Naive thymus-derived CD4-positive, alpha-beta T cell (primary cell): ENCODE data around the gene PEX10. TPM values are rescaled to one million over a fixed set of nuclear protein-coding genes. Genes with fewer than 3 reads are reported as not detected.

ENCODE experiments used
- ATAC-seq: fragments of 150-1000 bp; cut with Tn5 transposase; 2 replicates; pipeline ENCODE4 v1.10.0; 2021; ENCODE audit warnings: mild to moderate bottlenecking, moderate library complexity
- CTCF ChIA-PET: fragments of 350-600 bp; sonication (Branson Sonifier 250); formaldehyde crosslinking; loops from one replicate; lab custom pipeline; 2021; ENCODE audit warnings: antibody characterized with exemption; lab: Charles Lee
- POLR2A ChIA-PET: fragments of 350-600 bp; sonication (Branson Sonifier 250); formaldehyde crosslinking; loops from one replicate; lab custom pipeline; 2021; ENCODE audit warnings: antibody characterized with exemption, inconsistent platforms; lab: Charles Lee
- DNase-seq, 9 donors: peaks; one replicate each; pipeline versions ENCODE4 v3.0.0 to v3.0.0-alpha.2; 2020 to 2022; ENCODE audit warnings: mixed read lengths in 1 of 9
- H3K27ac ChIP-seq: one replicate; pipeline ENCODE4 v1.7.0; 2013; ENCODE audit warnings: mild to moderate bottlenecking, low read depth, low read length, moderate library complexity
- H3K27me3 ChIP-seq, 2 donors: one replicate each; pipeline ENCODE4 v1.7.0; 2013; ENCODE audit warnings: low read length in 2 of 2, mild to moderate bottlenecking in 2 of 2, moderate library complexity in 2 of 2; ENCODE audit not compliant: control insufficient read depth in 2 of 2, insufficient read depth in 2 of 2
- H3K36me3 ChIP-seq, 3 experiments: 1 replicate in 2 of 3; 2 replicates in 1 of 3; pipeline ENCODE4 v1.7.0; 2013; ENCODE audit warnings: low read length in 3 of 3, mild to moderate bottlenecking in 3 of 3, moderate library complexity in 1 of 3; ENCODE audit not compliant: insufficient read depth in 3 of 3, control insufficient read depth in 2 of 3
- H3K4me1 ChIP-seq, 2 donors: one replicate each; pipeline ENCODE4 v1.7.0; 2013; ENCODE audit warnings: low read length in 2 of 2, mild to moderate bottlenecking in 2 of 2, moderate library complexity in 1 of 2; ENCODE audit not compliant: control insufficient read depth in 2 of 2, insufficient read depth in 2 of 2
- H3K4me3 ChIP-seq: 2 replicates; pipeline ENCODE4 v1.7.0; 2013; ENCODE audit warnings: mild to moderate bottlenecking, low read length
- H3K9me3 ChIP-seq, 3 experiments: 1 replicate in 2 of 3; 2 replicates in 1 of 3; pipeline ENCODE4 v1.7.0; 2013; ENCODE audit warnings: low read length in 3 of 3; ENCODE audit not compliant: control insufficient read depth in 2 of 3
- H3K27ac Mint-ChIP-seq, 9 donors: one replicate each; pipeline ENCODE4 v1.8.0; 2020 to 2022; ENCODE audit warnings: mixed read lengths in 9 of 9, mild to moderate bottlenecking in 8 of 9, moderate library complexity in 5 of 9, inconsistent platforms in 2 of 9
- H3K27me3 Mint-ChIP-seq, 5 donors: one replicate each; pipeline ENCODE4 v1.8.0; 2021 to 2022; ENCODE audit warnings: mixed read lengths in 5 of 5, mild to moderate bottlenecking in 1 of 5
- H3K36me3 Mint-ChIP-seq, 5 donors: one replicate each; pipeline ENCODE4 v1.8.0; 2020 to 2022; ENCODE audit warnings: mixed read lengths in 5 of 5, mild to moderate bottlenecking in 3 of 5, inconsistent platforms in 1 of 5
- H3K4me1 Mint-ChIP-seq, 7 donors: one replicate each; pipeline ENCODE4 v1.8.0; 2020 to 2022; ENCODE audit warnings: mixed read lengths in 7 of 7, mild to moderate bottlenecking in 3 of 7, inconsistent platforms in 1 of 7
- H3K4me3 Mint-ChIP-seq, 10 donors: one replicate each; pipeline ENCODE4 v1.8.0; 2020 to 2022; ENCODE audit warnings: mild to moderate bottlenecking in 10 of 10, mixed read lengths in 10 of 10, moderate library complexity in 6 of 10, inconsistent platforms in 2 of 10
- H3K9me3 Mint-ChIP-seq, 11 donors: one replicate each; pipeline ENCODE4 v1.8.0; 2020 to 2022; ENCODE audit warnings: mixed read lengths in 11 of 11, mild to moderate bottlenecking in 4 of 11, inconsistent platforms in 1 of 11, moderate library complexity in 1 of 11
- intact Hi-C, 2 donors: fragments of 100-400 bp; cut with micrococcal nuclease; formaldehyde crosslinking; loops; one replicate each; pipeline ENCODE4 v1.15.1; 2023
- polyA plus RNA-seq, 2 donors: library from polyadenylated mRNA; unstranded; fragments of 300-500 nt; fragmentation: Illumina TruSeq; gene quantifications; one replicate each; pipeline ENCODE4 v1.2.3, GENCODE V29; 2021
- total RNA-seq, 6 experiments: library from RNA in 5 of 6; stranded (reverse) in 5 of 6; gene quantifications; 1 replicate in 5 of 6; 2 replicates in 1 of 6; pipeline ENCODE4 v1.2.3 and lab custom pipeline; 2021 to 2026

The PEX10 gene
- total and polyA plus RNA-seq, 7 experiments from 2014 or later = 8.7 to 14.9 (median 11.4) TPM

DNA sequence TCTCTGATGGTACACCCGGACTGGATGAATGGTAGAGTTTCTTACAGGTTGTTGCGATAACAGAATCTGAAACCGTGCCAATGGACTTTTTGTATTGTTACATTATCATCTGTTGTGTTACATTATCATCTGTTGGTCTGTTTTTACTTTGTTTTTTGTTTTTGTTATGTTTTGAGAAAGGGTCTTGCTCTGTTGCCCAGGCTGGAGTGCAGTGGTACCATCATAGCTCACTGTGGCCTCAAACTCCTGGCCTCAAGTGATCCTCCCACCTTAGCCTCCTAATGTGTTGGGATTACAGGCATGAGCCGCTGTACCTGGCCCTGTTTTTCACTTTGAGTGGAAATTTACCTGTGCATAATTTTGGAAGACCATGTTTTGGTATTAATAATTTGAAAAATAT is 10.2 kb upstream of the PEX10 start:
- peaks cover 0 to under 1% of the 10 kb centered on the region in 2 donors for H3K4me1 ChIP-seq
- no peak overlapping the region for H3K27ac Mint-ChIP-seq
- H3K9me3 ChIP-seq = no peaks in the 10 kb centered on the region
- no peaks in the 10 kb centered on the region for H3K36me3 ChIP-seq
- CTCF ChIA-PET = no interaction called here
- no peak overlapping the region for H3K27ac ChIP-seq
- POLR2A ChIA-PET = no interaction called here
- DNase-seq (no peak), ATAC-seq (no peak)
- H3K27me3 Mint-ChIP-seq = no peaks in the 10 kb centered on the region
- H3K4me3 ChIP-seq = no peak overlapping the region
- intact Hi-C loops = no loop called here
- peaks cover 0 to 11% (median 0%) of the 10 kb centered on the region in 11 donors for H3K9me3 Mint-ChIP-seq
- no peak overlapping the region for H3K4me3 Mint-ChIP-seq
- H3K27me3 ChIP-seq = no peaks in the 10 kb centered on the region
- no peaks in the 10 kb centered on the region for H3K36me3 Mint-ChIP-seq
- H3K4me1 Mint-ChIP-seq = peaks cover 0 to 11% (median 3%) of the 10 kb centered on the region in 7 donors

DNA sequence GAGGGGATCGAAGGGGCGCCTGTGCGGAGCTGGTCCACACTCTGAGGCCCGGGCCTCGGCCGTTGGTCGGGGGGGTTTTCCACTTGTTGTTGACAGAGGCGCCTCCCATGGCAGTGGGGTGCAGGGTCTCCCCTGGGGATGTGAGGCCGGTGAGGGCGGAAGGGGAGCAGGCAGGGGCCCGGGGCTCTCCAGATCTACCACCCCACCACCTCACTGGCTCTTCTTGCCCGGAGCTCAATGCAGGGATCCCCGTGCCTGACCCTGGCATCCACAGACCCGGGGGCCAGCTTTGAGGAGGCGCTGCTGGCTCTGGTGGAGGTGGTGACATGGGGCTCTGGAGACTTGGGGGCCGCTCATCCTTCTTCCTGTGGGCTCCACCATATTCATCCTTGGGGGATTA is 7.1 kb upstream of the PEX10 start:
- DNase-seq = no peak
- ATAC-seq = no peak
- no peak overlapping the region for H3K4me3 ChIP-seq
- POLR2A ChIA-PET = interaction anchor here (1.4 kb wide), 1 partner anchor 113 kb away, joined by 3 read pairs; no protein-coding TSS in a partner anchor
- H3K9me3 ChIP-seq = no peaks in the 10 kb centered on the region
- CTCF ChIA-PET = no interaction called here
- H3K4me1 ChIP-seq = peaks cover 20 to 29% of the 10 kb centered on the region in 2 donors
- no peaks in the 10 kb centered on the region for H3K36me3 ChIP-seq
- Mint-ChIP-seq H3K27me3 (no peaks in the 10 kb centered on the region), H3K4me1 (peaks cover 17 to 32% (median 29%) of the 10 kb centered on the region in 7 donors), H3K36me3 (peaks cover 0 to 2% (median 0%) of the 10 kb centered on the region in 5 donors), H3K27ac (no peak overlapping the region), H3K9me3 (peaks cover 0 to 11% (median 0%) of the 10 kb centered on the region in 11 donors), H3K4me3 (peak overlapping the region in 1 of 10 donors; percentile 49)
- H3K27ac ChIP-seq = no peak overlapping the region
- intact Hi-C loops = loop anchor here in 1 of 2 donors (10.0 kb wide), 1 partner anchor 615 kb away; no protein-coding TSS in a partner anchor
- no peaks in the 10 kb centered on the region for H3K27me3 ChIP-seq

DNA sequence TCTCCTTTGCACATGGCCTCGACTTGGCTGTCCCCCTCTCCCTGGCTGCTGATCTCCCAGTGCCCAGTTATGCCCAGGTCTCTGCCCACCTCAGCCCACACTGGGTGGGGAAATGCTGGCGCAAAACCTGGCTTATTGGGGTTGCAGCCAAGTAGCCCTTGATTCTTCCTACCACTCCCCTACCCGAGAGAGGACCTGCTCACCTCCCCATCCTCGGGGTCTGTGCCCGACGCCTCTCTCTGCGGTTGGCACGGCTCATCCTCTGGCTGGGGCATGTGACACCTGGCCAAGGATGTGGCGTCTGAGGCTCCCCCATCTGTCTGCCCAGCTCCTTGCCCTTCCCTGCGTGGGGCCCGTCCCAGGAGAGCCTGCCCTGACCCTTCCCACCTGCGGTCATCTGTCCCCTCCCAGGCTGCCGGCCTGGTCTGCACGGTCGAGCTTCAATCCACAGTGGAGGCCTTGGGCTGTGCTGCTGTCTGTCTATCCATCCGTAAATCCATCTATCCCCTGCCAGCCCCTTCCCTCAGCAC is 6.5 kb upstream of the PEX10 start:
- CTCF ChIA-PET = interaction anchor here (0.9 kb wide), 1 partner anchor 130 kb away, joined by 3 read pairs; no protein-coding TSS in a partner anchor
- ATAC-seq (no peak), DNase-seq (no peak)
- H3K9me3 ChIP-seq = no peaks in the 10 kb centered on the region
- H3K36me3 Mint-ChIP-seq = peaks cover 0 to 2% (median 0%) of the 10 kb centered on the region in 5 donors
- H3K4me3 ChIP-seq = no peak overlapping the region
- H3K27ac ChIP-seq = no peak overlapping the region
- peak overlapping the region in 2 of 9 donors; percentile 11 to 68 for H3K27ac Mint-ChIP-seq
- H3K4me1 Mint-ChIP-seq = peaks cover 23 to 38% (median 35%) of the 10 kb centered on the region in 7 donors
- no peaks in the 10 kb centered on the region for H3K27me3 ChIP-seq
- POLR2A ChIA-PET = interaction anchor here (1.4 to 5.0 kb wide), 2 partner anchors 114 to 129 kb away, joined by 3 to 68 read pairs; no protein-coding TSS in a partner anchor
- peak overlapping the region in 2 of 10 donors; percentile 27 to 49 for H3K4me3 Mint-ChIP-seq
- intact Hi-C loops = loop anchor here in 1 of 2 donors (10.0 kb wide), 1 partner anchor 616 kb away; no protein-coding TSS in a partner anchor
- H3K4me1 ChIP-seq = peaks cover 26 to 35% of the 10 kb centered on the region in 2 donors
- no peaks in the 10 kb centered on the region for H3K36me3 ChIP-seq
- H3K9me3 Mint-ChIP-seq = peaks cover 0 to 9% (median 0%) of the 10 kb centered on the region in 11 donors
- H3K27me3 Mint-ChIP-seq = no peaks in the 10 kb centered on the region

DNA sequence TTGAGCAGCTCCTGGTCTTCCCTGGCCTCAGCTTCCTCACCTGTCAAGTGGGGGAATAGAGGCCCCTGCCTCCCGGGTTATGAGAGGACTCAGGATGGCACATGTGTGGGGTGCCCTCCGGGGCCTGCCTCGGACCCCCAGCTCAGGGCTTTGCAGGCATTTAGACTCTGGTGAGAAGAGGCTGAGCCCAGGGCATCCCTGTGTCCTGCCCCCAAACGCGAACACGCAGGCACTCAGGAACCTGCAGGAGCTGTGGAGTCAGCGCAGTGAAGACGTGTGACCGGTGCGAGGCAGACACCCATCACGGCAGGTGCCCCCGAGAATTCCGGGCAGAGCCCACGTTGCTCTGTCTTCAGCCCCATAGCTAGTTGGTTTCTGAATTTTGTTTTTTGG is 5.5 kb upstream of the PEX10 start:
- H3K9me3 Mint-ChIP-seq = peaks cover 0 to 1% (median 0%) of the 10 kb centered on the region in 11 donors
- no peaks in the 10 kb centered on the region for H3K27me3 Mint-ChIP-seq
- peaks cover 25 to 39% (median 36%) of the 10 kb centered on the region in 7 donors for H3K4me1 Mint-ChIP-seq
- CTCF ChIA-PET = interaction anchor here (0.7 to 2.6 kb wide), 3 partner anchors 106 to 369 kb away, joined by 3 to 13 read pairs (median 3); no protein-coding TSS in a partner anchor
- H3K4me3 ChIP-seq = no peak overlapping the region
- POLR2A ChIA-PET = interaction anchor here (0.8 to 5.0 kb wide), 3 partner anchors 107 to 168 kb away, joined by 3 to 68 read pairs (median 26); partner anchors contain the start of gene PANK4
- H3K36me3 ChIP-seq = no peaks in the 10 kb centered on the region
- H3K36me3 Mint-ChIP-seq = peaks cover 0 to 2% (median 0%) of the 10 kb centered on the region in 5 donors
- H3K4me3 Mint-ChIP-seq = no peak overlapping the region
- DNase-seq (no peak), ATAC-seq (no peak)
- peaks cover 31 to 40% of the 10 kb centered on the region in 2 donors for H3K4me1 ChIP-seq
- intact Hi-C loops = loop anchor here in 1 of 2 donors (10.0 kb wide), 1 partner anchor 617 kb away; no protein-coding TSS in a partner anchor
- H3K9me3 ChIP-seq = no peaks in the 10 kb centered on the region
- no peaks in the 10 kb centered on the region for H3K27me3 ChIP-seq
- peak overlapping the region; percentile 95 for H3K27ac ChIP-seq
- H3K27ac Mint-ChIP-seq = peak overlapping the region in 2 of 9 donors; percentile 2 to 11

DNA sequence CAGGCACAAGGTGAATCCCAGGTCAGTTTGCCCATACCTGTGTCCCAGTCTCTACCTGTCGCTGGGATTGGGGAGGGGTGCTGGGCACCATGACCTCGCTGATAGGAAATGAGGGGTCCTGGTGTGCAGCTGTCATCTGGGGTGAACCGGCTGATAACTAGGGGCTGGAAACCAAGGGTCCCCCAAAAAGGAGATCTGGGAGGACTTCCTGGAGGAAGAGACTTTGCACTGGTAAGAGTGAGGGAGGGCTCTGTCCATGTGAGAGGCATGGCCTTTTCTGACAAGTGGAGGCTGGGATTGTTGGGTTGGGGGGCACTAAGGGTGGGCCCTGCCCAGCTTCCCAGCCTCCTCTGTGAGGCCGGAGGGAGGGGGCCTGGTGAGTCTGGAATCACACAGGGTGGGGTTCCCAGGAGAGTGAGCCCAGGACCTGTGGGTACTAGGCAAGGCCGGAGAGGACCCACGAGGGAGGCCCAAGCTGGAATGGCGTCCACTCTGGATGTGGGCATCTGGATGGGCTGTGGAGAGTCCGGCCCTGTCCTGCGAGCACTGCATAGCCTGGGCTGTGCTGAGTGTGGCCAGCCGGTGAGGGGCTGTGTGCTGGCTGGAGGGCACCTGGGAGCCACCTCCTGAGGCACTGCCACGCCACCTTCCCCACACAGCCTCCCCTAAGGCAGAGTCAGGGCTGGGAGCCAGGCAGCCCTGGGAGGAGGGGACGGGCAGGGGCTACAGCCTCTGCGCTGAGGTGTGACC is 4.9 kb upstream of the PEX10 start:
- Mint-ChIP-seq H3K27me3 (no peaks in the 10 kb centered on the region), H3K4me1 (peaks cover 25 to 39% (median 36%) of the 10 kb centered on the region in 7 donors), H3K27ac (peak overlapping the region; percentile 20 to 96 (median 90)), H3K9me3 (no peaks in the 10 kb centered on the region), H3K36me3 (peaks cover 0 to 2% (median 0%) of the 10 kb centered on the region in 5 donors), H3K4me3 (peak overlapping the region; percentile 76 to 90 (median 84))
- peak overlapping the region; percentile 95 for H3K27ac ChIP-seq
- CTCF ChIA-PET = interaction anchor here (1.6 to 2.6 kb wide), 2 partner anchors 107 to 160 kb away, joined by 7 to 13 read pairs; no protein-coding TSS in a partner anchor
- POLR2A ChIA-PET = interaction anchor here (1.9 to 5.0 kb wide), 3 partner anchors 108 to 131 kb away, joined by 4 to 68 read pairs (median 26); partner anchors contain the start of gene PANK4
- H3K4me3 ChIP-seq = peak overlapping the region; percentile 69
- no peaks in the 10 kb centered on the region for H3K9me3 ChIP-seq
- intact Hi-C loops = loop anchor here in 1 of 2 donors (10.0 kb wide), 1 partner anchor 618 kb away; no protein-coding TSS in a partner anchor
- no peaks in the 10 kb centered on the region for H3K36me3 ChIP-seq
- H3K4me1 ChIP-seq = peaks cover 31 to 40% of the 10 kb centered on the region in 2 donors
- DNase-seq = no peak
- no peaks in the 10 kb centered on the region for H3K27me3 ChIP-seq
- ATAC-seq = no peak

DNA sequence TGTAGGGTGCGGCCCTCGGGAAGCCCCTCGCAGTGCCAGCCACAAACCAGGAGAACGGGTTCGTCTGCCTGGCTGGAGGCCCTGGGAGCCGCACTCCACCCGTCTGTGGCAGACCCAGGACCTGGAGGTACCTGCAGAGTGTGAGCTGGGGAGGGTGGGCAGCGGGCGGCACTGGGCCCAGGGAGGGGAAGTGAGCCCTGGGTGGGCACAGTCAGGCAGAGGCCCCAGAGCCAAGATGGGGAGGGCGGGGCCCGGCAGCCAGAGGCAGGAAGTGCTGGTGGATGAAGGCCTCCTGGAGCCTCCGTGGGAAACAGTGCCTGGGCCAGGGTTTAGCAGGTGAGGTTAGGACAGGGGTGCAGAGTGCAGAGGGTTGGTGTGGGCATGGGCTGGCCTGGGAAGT is 4.0 kb upstream of the PEX10 start:
- intact Hi-C loops = loop anchor here in 1 of 2 donors (10.0 kb wide), 1 partner anchor 618 kb away; no protein-coding TSS in a partner anchor
- CTCF ChIA-PET = interaction anchor here (0.7 to 2.8 kb wide), 8 partner anchors 25 to 378 kb away, joined by 3 to 32 read pairs (median 6); partner anchors contain the start of genes MORN1, RER1 and TNFRSF14
- Histone ChIP-seq H3K27me3 (no peaks in the 10 kb centered on the region), H3K9me3 (no peaks in the 10 kb centered on the region), H3K4me1 (peaks cover 37 to 45% of the 10 kb centered on the region in 2 donors), H3K36me3 (no peaks in the 10 kb centered on the region), H3K4me3 (peak overlapping the region; percentile 69), H3K27ac (peak overlapping the region; percentile 95)
- DNase-seq (peak in 4 of 9 donors; percentile 27 to 39 (median 32)), ATAC-seq (no peak)
- Mint-ChIP-seq H3K4me3 (peak overlapping the region; percentile 76 to 90 (median 84)), H3K36me3 (peaks cover 0 to 2% (median 0%) of the 10 kb centered on the region in 5 donors), H3K27ac (peak overlapping the region; percentile 62 to 97 (median 90)), H3K27me3 (no peaks in the 10 kb centered on the region), H3K9me3 (no peaks in the 10 kb centered on the region), H3K4me1 (peaks cover 26 to 39% (median 36%) of the 10 kb centered on the region in 7 donors)
- POLR2A ChIA-PET = interaction anchor here (0.6 to 5.0 kb wide), 17 partner anchors 17 to 1486 kb away, joined by 3 to 68 read pairs (median 5); partner anchors contain the start of genes FAAP20, MORN1, PANK4 and RER1
